GM12892 (cell line): ENCODE measurements around the gene ZMIZ1.

Experiments
- POLR2A ChIP-seq: IDR thresholded peaks from 2 replicates; pipeline ENCODE4 v1.6.1; 2011; ENCODE audit warnings: low read depth, low read length, control low read depth
- POLR2AphosphoS5 ChIP-seq: IDR thresholded peaks from 2 replicates; pipeline ENCODE4 v1.6.1; 2011; ENCODE audit warnings: low read depth, low read length, control low read depth
- TAF1 ChIP-seq: IDR thresholded peaks from 2 replicates; pipeline ENCODE4 v1.6.1; 2011; ENCODE audit warnings: low read depth, mild to moderate bottlenecking, control low read depth, low read length, borderline replicate concordance

- TF ChIP-seq POLR2AphosphoS5, result no peak
- TF ChIP-seq POLR2A, result no peak
- TF ChIP-seq TAF1, result no peak
Observed at GRCh38 chr10:79221110-79222051, 152.6 kb downstream of the ZMIZ1 start.
